ENCODE measurements around the gene SNRPA.

Gene SNRPA

GRCh38 chr19:40750874-40751537 lies at the start of gene SNRPA (continued):
- no peak for TF ChIP-seq ZNF280D (tag by site-specific recombination; IDR thresholded peaks at IDR 0.05)
- no peak for TF ChIP-seq ZNF555 (tag by site-specific recombination; conservative IDR thresholded peaks at IDR 0.05)
- TF ChIP-seq ZBTB7A (tag by site-specific recombination; IDR thresholded peaks at IDR 0.05; ENCODE audit: low read depth), result no peak
- peak; percentile 16 for TF ChIP-seq ZNF639 (tag by site-specific recombination; IDR thresholded peaks at IDR 0.05)
- TF ChIP-seq ZNF121 (tag by site-specific recombination; IDR thresholded peaks at IDR 0.05), result no peak; the same call in 1 of the 2 replicates
- TF ChIP-seq ZFP3 (tag by site-specific recombination; IDR thresholded peaks at IDR 0.05; ENCODE audit: low read depth), result no peak
- no peak for TF ChIP-seq ZNF302 (tag by site-specific recombination; IDR thresholded peaks at IDR 0.05; ENCODE audit: low read depth)
- no peak for TF ChIP-seq ZNF585B (tag by site-specific recombination; IDR thresholded peaks at IDR 0.05)
- TF ChIP-seq ZNF548 (tag by site-specific recombination; IDR thresholded peaks at IDR 0.05), result no peak
- no peak for TF ChIP-seq ZNF704 (tag by site-specific recombination; IDR thresholded peaks at IDR 0.05)
- peak; percentile 82 for TF ChIP-seq ZNF692 (tag by site-specific recombination; IDR thresholded peaks at IDR 0.05)
- no peak for TF ChIP-seq ZNF433 (tag by site-specific recombination; IDR thresholded peaks at IDR 0.05; ENCODE audit: low read depth)
- no peak for TF ChIP-seq ZNF274 (IDR thresholded peaks at IDR 0.05; ENCODE audit: low read length)
- TF ChIP-seq ZNF274 (tag by site-specific recombination; IDR thresholded peaks at IDR 0.05; ENCODE audit: borderline replicate concordance), result no peak
- no peak for TF ChIP-seq ZNF266 (tag by site-specific recombination; IDR thresholded peaks at IDR 0.05; ENCODE audit: low read depth)
- TF ChIP-seq ZNF791 (tag by site-specific recombination; IDR thresholded peaks at IDR 0.05), result no peak
- no peak for TF ChIP-seq GLIS2 (tag by site-specific recombination; IDR thresholded peaks at IDR 0.05)
- no peak for TF ChIP-seq ZNF157 (tag by site-specific recombination; IDR thresholded peaks at IDR 0.05)
- peak; percentile 78 for TF ChIP-seq ZBTB11 (tag by site-specific recombination; conservative IDR thresholded peaks at IDR 0.05; ENCODE audit: low read depth)
- no peak for TF ChIP-seq ZNF23 (tag by site-specific recombination; IDR thresholded peaks at IDR 0.05; ENCODE audit: borderline replicate concordance)
- no peak; the same call in 1 of the 2 replicates for TF ChIP-seq GLI2 (tag by site-specific recombination; IDR thresholded peaks at IDR 0.05; ENCODE audit: borderline replicate concordance, low read depth)
- no peak for TF ChIP-seq GFI1B (tag by site-specific recombination; IDR thresholded peaks at IDR 0.05)
- TF ChIP-seq GLI4 (tag by site-specific recombination; IDR thresholded peaks at IDR 0.05), result no peak
- TF ChIP-seq ZNF544 (tag by site-specific recombination; IDR thresholded peaks at IDR 0.05), result no peak
- TF ChIP-seq ZNF138 (tag by site-specific recombination; IDR thresholded peaks at IDR 0.05; ENCODE audit: borderline replicate concordance), result no peak
- TF ChIP-seq ZNF776 (tag by site-specific recombination; IDR thresholded peaks at IDR 0.05; ENCODE audit: borderline replicate concordance), result no peak
- 0 out of 2 replicates have a peak, but pooled peaks have one; percentile 39 for TF ChIP-seq ZNF2 (tag by site-specific recombination; IDR thresholded peaks at IDR 0.05)
- TF ChIP-seq INSM2 (tag by site-specific recombination; IDR thresholded peaks at IDR 0.05), result no peak; the same call in 1 of the 2 replicates
